Endodermal cell (in vitro differentiated cells): ENCODE data around the gene LONP1. TPM values are rescaled to one million over a fixed set of nuclear protein-coding genes. Genes with fewer than 3 reads are reported as not detected.

ENCODE experiments used
- DNase-seq: peaks from one replicate; pipeline ENCODE4 v3.0.0-alpha.2; 2017
- H3K27ac ChIP-seq: 2 replicates; pipeline ENCODE4 v1.5.1; 2013; ENCODE audit warnings: mild to moderate bottlenecking, low read depth, low read length, moderate library complexity
- H3K27me3 ChIP-seq: 2 replicates; pipeline ENCODE4 v1.6.1; 2013; ENCODE audit warnings: mild to moderate bottlenecking, low read length, moderate library complexity; ENCODE audit not compliant: insufficient read depth, control insufficient read depth, poor library complexity, severe bottlenecking
- H3K36me3 ChIP-seq: 2 replicates; pipeline ENCODE4 v1.7.0; 2013; ENCODE audit warnings: mild to moderate bottlenecking, low read length, moderate library complexity; ENCODE audit not compliant: control insufficient read depth, insufficient read depth
- H3K4me1 ChIP-seq: one replicate; pipeline ENCODE4 v1.7.0; 2013; ENCODE audit warnings: low read length; ENCODE audit not compliant: control insufficient read depth, insufficient read depth
- H3K4me3 ChIP-seq: 2 replicates; pipeline ENCODE4 v1.5.1; 2013; ENCODE audit warnings: mild to moderate bottlenecking, low read length, moderate library complexity
- H3K9ac ChIP-seq: 2 replicates; pipeline ENCODE4 v1.6.1; 2013; ENCODE audit warnings: mild to moderate bottlenecking, low read length, moderate library complexity; ENCODE audit not compliant: poor library complexity, severe bottlenecking; ENCODE audit errors: extremely low read depth
- H3K9me3 ChIP-seq: 2 replicates; pipeline ENCODE4 v1.6.1; 2013; ENCODE audit warnings: mild to moderate bottlenecking, low read length, moderate library complexity; ENCODE audit not compliant: control insufficient read depth
- H3K27ac Mint-ChIP-seq: 2 replicates; pipeline ENCODE4 v1.8.0; 2020; ENCODE audit warnings: mixed read lengths
- H3K27me3 Mint-ChIP-seq: 2 replicates; pipeline ENCODE4 v1.8.0; 2021; ENCODE audit warnings: mild to moderate bottlenecking, mixed read lengths; ENCODE audit not compliant: insufficient read depth
- H3K36me3 Mint-ChIP-seq: 2 replicates; pipeline ENCODE4 v1.8.0; 2020; ENCODE audit warnings: low read depth, mixed read lengths
- H3K4me1 Mint-ChIP-seq: 2 replicates; pipeline ENCODE4 v1.8.0; 2020; ENCODE audit warnings: mixed read lengths
- H3K4me3 Mint-ChIP-seq: 2 replicates; pipeline ENCODE4 v1.8.0; 2020; ENCODE audit warnings: mild to moderate bottlenecking, moderate library complexity, mixed read lengths
- H3K9me3 Mint-ChIP-seq: 2 replicates; pipeline ENCODE4 v1.8.0; 2020; ENCODE audit warnings: mild to moderate bottlenecking, mixed read lengths
- CTCF ChIP-seq: fragments of 200-600 bp; sonication (generic); conservative IDR thresholded peaks from 2 replicates; pipeline ENCODE4 v1.5.0; 2021; ENCODE audit warnings: antibody characterized with exemption, mild to moderate bottlenecking
- WGBS, 2 experiments: methylation state at CpG; one replicate each; pipeline versions ENCODE4 v1.1.5 to v1.1.7; 2013; ENCODE audit warnings: missing lambda C conversion rate in 2 of 2, mixed read lengths in 1 of 2; ENCODE audit not compliant: insufficient coverage in 1 of 2, insufficient read length in 1 of 2; 5-methylcytosine and 5-hydroxymethylcytosine counted together
- long read RNA-seq, 4 experiments: library from polyadenylated mRNA in 2 of 4; library from RNA in 1 of 4; library from capped mRNA in 1 of 4; stranded (forward) in 3 of 4; unstranded in 1 of 4; transcript quantifications; one replicate each; pipeline ENCODE4 v2.0.0, GENCODE V29; 2020 to 2021; ENCODE audit warnings: inconsistent platforms in 1 of 4
- polyA plus RNA-seq, 2 experiments: library from polyadenylated mRNA; stranded (reverse); fragments of 50-300 nt; gene quantifications; one replicate each; pipeline ENCODE4 v1.2.3, GENCODE V29; 2013
- total RNA-seq, 2 donors: library from RNA; stranded (reverse); fragmentation: NEBNext Ultra II Directional in 1 of 2; extraction: Animal tissue kit (Norgen Biotek cat#: 25700) in 1 of 2; gene quantifications; 2 replicates in 1 of 2; 3 replicates in 1 of 2; pipeline ENCODE4 v1.2.1, GENCODE V29; 2021

Gene LONP1, protein sequence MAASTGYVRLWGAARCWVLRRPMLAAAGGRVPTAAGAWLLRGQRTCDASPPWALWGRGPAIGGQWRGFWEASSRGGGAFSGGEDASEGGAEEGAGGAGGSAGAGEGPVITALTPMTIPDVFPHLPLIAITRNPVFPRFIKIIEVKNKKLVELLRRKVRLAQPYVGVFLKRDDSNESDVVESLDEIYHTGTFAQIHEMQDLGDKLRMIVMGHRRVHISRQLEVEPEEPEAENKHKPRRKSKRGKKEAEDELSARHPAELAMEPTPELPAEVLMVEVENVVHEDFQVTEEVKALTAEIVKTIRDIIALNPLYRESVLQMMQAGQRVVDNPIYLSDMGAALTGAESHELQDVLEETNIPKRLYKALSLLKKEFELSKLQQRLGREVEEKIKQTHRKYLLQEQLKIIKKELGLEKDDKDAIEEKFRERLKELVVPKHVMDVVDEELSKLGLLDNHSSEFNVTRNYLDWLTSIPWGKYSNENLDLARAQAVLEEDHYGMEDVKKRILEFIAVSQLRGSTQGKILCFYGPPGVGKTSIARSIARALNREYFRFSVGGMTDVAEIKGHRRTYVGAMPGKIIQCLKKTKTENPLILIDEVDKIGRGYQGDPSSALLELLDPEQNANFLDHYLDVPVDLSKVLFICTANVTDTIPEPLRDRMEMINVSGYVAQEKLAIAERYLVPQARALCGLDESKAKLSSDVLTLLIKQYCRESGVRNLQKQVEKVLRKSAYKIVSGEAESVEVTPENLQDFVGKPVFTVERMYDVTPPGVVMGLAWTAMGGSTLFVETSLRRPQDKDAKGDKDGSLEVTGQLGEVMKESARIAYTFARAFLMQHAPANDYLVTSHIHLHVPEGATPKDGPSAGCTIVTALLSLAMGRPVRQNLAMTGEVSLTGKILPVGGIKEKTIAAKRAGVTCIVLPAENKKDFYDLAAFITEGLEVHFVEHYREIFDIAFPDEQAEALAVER
- total RNA-seq: 100 to 1,000 TPM in 1 of 2 donors, 10 to 100 TPM in 1; 97.1 to 109 TPM
- polyA plus RNA-seq (2013, experiment 1 of 2): 58.3 TPM
- 57.5 TPM for polyA plus RNA-seq (2013, experiment 2 of 2)
- long read RNA-seq, experiment 1, partial matches to known transcripts: 18 of 23 reads
- long read RNA-seq, experiment 1, other reads (novel, unspliced or antisense): 2 of 23 reads
- long read RNA-seq, experiment 2, transcript LONP1-201 (18 exons, 3,236 nt): major isoform, 139 of 172 reads
- long read RNA-seq, experiment 2, partial matches to known transcripts: 20 of 172 reads
- long read RNA-seq, experiment 2, other reads (novel, unspliced or antisense): 12 of 172 reads
- long read RNA-seq, experiment 3, transcript LONP1-201 (18 exons, 3,236 nt): major isoform, 22 of 46 reads
- long read RNA-seq, experiment 3, partial matches to known transcripts: 13 of 46 reads
- long read RNA-seq, experiment 3, other reads (novel, unspliced or antisense): 9 of 46 reads
- long read RNA-seq, experiment 4, partial matches to known transcripts: 5 of 5 reads
- long read RNA-seq, experiment 4, other reads (novel, unspliced or antisense): 0 of 5 reads

- H3K4me3 ChIP-seq: peak within 1 kb of the TSS; percentile 94
- H3K27me3 ChIP-seq: no peaks in the 10 kb centered on the region
- H3K9me3 ChIP-seq: no peaks in the 10 kb centered on the region
- peak; percentile 99 for DNase-seq
- WGBS, 2 experiments: 0 to 1% methylated on average over 25 to 90 of the region's 90 CpGs
- peaks cover 12% of the 10 kb centered on the region for H3K36me3 Mint-ChIP-seq
- H3K27ac ChIP-seq: peak within 1 kb of the TSS; percentile 94
- peaks cover 10% of the 10 kb centered on the region for H3K4me1 Mint-ChIP-seq
- no peaks in the 10 kb centered on the region for H3K9me3 Mint-ChIP-seq
- TF ChIP-seq CTCF: peak; percentile 81
- H3K27me3 Mint-ChIP-seq: peaks cover 5% of the 10 kb centered on the region
- peaks cover 11% of the 10 kb centered on the region for H3K36me3 ChIP-seq
- peak within 1 kb of the TSS; percentile 88 for H3K4me3 Mint-ChIP-seq
- peak within 1 kb of the TSS; percentile 88 for H3K9ac ChIP-seq
- H3K4me1 ChIP-seq: peaks cover 3% of the 10 kb centered on the region
- H3K27ac Mint-ChIP-seq: peak within 1 kb of the TSS; percentile 98
Observed at GRCh38 chr19:5719961-5720790, at the start of gene LONP1, which contains the start of gene CATSPERD. Gene LONP1, minus strand, starts transcription at chr19:5720146. Its CDS starts 14 bp downstream, at chr19:5720132. Gene CATSPERD, plus strand, starts transcription at chr19:5720637. Its CDS starts 101 bp downstream, at chr19:5720738.

DNA sequence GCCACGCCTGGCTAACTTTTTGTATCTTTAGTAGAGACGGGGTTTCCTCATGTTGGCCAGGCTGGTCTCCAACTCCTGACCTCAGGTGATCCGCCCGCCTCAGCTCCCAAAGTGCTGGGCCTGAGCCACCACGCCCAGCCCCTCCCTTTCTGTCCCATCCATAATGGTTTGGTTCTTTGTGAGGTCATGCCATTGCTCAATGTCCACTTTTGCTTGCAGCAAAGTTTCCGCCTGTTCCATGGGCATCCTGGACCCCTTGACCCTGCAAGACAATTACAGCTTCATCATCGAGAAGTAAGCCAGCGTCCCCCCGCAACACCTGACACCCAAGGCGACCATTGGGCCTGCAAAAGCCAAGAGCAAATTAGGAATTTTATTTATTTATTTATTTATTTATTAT, 48.0 kb upstream of the LONP1 start:
- H3K4me3 Mint-ChIP-seq: no peak overlapping the region
- no peak for TF ChIP-seq CTCF
- no peak overlapping the region for H3K27ac Mint-ChIP-seq
- peaks cover 5% of the 10 kb centered on the region for H3K27me3 Mint-ChIP-seq
- Histone ChIP-seq H3K36me3 (no peaks in the 10 kb centered on the region), H3K27me3 (no peaks in the 10 kb centered on the region), H3K9me3 (no peaks in the 10 kb centered on the region), H3K4me3 (no peak overlapping the region), H3K9ac (no peak overlapping the region), H3K27ac (no peak overlapping the region), H3K4me1 (no peaks in the 10 kb centered on the region)
- no peaks in the 10 kb centered on the region for H3K36me3 Mint-ChIP-seq
- 93 to 96% methylated on average over 5 to 10 of the region's 10 CpGs for WGBS, 2 experiments
- no peaks in the 10 kb centered on the region for H3K9me3 Mint-ChIP-seq
- DNase-seq: no peak
- no peaks in the 10 kb centered on the region for H3K4me1 Mint-ChIP-seq
